HEK293 (cell line): ENCODE measurements around the gene PPFIA4.

Experiments used
- PRDM2 ChIP-seq: fragments of 450-650 bp; formaldehyde crosslinking; IDR thresholded peaks from 2 replicates; pipeline ENCODE4 v1.5.1; 2016; ENCODE audit warnings: missing biosample characterization, missing genetic modification characterization, borderline replicate concordance
- ZNF24 ChIP-seq: fragments of 450-650 bp; formaldehyde crosslinking; IDR thresholded peaks from 2 replicates; pipeline ENCODE4 v1.5.1; 2016; ENCODE audit warnings: missing biosample characterization, missing genetic modification characterization
- ZNF747 ChIP-seq: fragments of 450-650 bp; formaldehyde crosslinking; IDR thresholded peaks from 2 replicates; pipeline ENCODE4 v1.5.1; 2016; ENCODE audit warnings: missing biosample characterization, missing genetic modification characterization
- TF ChIP-seq, protein P1 (sequence below): fragments of 450-650 bp; formaldehyde crosslinking; IDR thresholded peaks from 2 replicates; pipeline ENCODE4 v1.5.1; 2016; ENCODE audit warnings: missing biosample characterization, missing genetic modification characterization

GRCh38 chr1:203056516-203056915 is 30.2 kb downstream of the PPFIA4 start:
- TF ChIP-seq PRDM2 (no peak), ZNF747 (tag by site-specific recombination) (no peak), ZNF24 (tag by site-specific recombination) (no peak)
- TF ChIP-seq, protein P1, sequence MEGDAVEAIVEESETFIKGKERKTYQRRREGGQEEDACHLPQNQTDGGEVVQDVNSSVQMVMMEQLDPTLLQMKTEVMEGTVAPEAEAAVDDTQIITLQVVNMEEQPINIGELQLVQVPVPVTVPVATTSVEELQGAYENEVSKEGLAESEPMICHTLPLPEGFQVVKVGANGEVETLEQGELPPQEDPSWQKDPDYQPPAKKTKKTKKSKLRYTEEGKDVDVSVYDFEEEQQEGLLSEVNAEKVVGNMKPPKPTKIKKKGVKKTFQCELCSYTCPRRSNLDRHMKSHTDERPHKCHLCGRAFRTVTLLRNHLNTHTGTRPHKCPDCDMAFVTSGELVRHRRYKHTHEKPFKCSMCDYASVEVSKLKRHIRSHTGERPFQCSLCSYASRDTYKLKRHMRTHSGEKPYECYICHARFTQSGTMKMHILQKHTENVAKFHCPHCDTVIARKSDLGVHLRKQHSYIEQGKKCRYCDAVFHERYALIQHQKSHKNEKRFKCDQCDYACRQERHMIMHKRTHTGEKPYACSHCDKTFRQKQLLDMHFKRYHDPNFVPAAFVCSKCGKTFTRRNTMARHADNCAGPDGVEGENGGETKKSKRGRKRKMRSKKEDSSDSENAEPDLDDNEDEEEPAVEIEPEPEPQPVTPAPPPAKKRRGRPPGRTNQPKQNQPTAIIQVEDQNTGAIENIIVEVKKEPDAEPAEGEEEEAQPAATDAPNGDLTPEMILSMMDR (tag by site-specific recombination): no peak
